Activated naive CD8-positive, alpha-beta T cell treated with anti-CD3 and anti-CD28 coated beads, Interleukin-2, amount 50 U/mL, for 24 hours (primary cell): Measurements from ENCODE around the gene TBC1D13.

Experiments
- ATAC-seq: fragments of 150-1000 bp; cut with Tn5 transposase; one replicate; pipeline ENCODE4 v1.10.0; 2021
- DNase-seq: peaks from one replicate; pipeline ENCODE4 v3.0.0; 2021
- H3K27ac Mint-ChIP-seq: one replicate; pipeline ENCODE4 v1.8.0; 2021; ENCODE audit warnings: mild to moderate bottlenecking, mixed read lengths
- H3K27me3 Mint-ChIP-seq: one replicate; pipeline ENCODE4 v1.8.0; 2021; ENCODE audit warnings: mixed read lengths
- H3K36me3 Mint-ChIP-seq: one replicate; pipeline ENCODE4 v1.8.0; 2021; ENCODE audit warnings: low read depth, mixed read lengths
- H3K4me1 Mint-ChIP-seq: one replicate; pipeline ENCODE4 v1.8.0; 2021; ENCODE audit warnings: mixed read lengths
- H3K4me3 Mint-ChIP-seq: one replicate; pipeline ENCODE4 v1.8.0; 2021; ENCODE audit warnings: mild to moderate bottlenecking, moderate library complexity, mixed read lengths
- H3K9me3 Mint-ChIP-seq: one replicate; pipeline ENCODE4 v1.8.0; 2021; ENCODE audit warnings: mixed read lengths

Gene TBC1D13

DNA sequence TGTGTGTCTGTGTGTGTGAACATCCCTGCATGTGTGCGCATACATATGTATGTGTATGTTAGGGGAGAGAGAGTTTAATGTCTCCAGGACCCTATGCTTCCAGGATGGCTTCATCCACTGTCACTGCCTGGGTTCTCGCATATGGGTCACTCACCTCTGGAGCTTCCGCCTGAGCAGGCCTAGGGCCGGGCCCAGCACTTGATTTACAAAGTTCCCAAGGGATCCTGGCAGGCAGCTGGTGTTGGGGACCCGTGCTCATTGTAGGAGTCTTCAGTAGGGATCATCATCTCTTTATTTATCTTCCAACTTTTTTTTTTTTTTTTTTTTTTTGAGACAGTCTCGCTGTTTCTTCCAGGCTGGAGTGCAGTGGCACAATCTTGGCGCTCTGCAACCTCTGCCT is 13.0 kb downstream of the TBC1D13 start:
- Mint-ChIP-seq H3K9me3 (no peaks in the 10 kb centered on the region), H3K36me3 (peaks cover 10% of the 10 kb centered on the region), H3K27ac (no peak overlapping the region), H3K4me3 (no peak overlapping the region), H3K27me3 (no peaks in the 10 kb centered on the region), H3K4me1 (no peaks in the 10 kb centered on the region)
- DNase-seq (no peak), ATAC-seq (no peak)

DNA sequence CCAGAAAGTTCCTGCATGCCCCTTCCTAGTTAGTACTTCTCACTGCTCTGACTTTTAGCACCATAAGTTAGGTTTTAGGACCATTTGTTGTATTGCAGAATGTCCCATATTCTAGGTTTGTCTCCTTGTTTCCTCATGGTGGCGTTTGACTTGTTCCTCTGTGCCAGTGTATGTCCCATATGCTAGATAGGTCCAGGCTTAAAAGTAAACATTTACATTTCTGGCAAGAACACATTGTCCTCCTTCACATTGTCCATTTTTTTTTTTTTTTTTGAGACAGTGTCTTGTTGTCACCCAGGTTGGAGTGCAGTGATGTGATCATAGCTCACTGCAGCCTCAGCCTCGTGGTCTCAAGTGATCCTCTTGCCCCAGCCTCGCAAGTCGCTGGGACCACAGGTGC is 15.4 kb downstream of the TBC1D13 start:
- Mint-ChIP-seq H3K4me1 (no peaks in the 10 kb centered on the region), H3K4me3 (no peak overlapping the region), H3K9me3 (no peaks in the 10 kb centered on the region), H3K27ac (no peak overlapping the region), H3K27me3 (no peaks in the 10 kb centered on the region), H3K36me3 (peaks cover 10% of the 10 kb centered on the region)
- ATAC-seq (no peak), DNase-seq (no peak)

DNA sequence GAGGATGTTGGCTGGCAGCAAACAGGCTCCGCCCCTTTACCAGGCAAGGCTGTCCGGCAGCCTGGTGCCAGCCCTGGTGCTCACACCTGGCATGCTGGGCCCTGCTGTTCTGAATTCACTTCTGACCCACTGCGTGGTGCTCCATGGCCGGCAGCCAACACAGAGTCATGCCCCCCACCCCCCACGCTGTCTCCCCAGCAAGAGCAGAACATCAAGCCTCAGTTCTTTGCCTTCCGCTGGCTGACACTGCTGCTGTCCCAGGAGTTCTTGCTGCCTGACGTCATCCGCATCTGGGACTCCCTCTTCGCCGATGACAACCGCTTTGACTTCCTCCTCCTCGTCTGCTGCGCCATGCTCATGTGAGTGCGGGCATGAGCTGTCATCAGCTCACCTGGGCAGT is 18.6 kb downstream of the TBC1D13 start:
- no peak overlapping the region for H3K4me3 Mint-ChIP-seq
- DNase-seq, result no peak
- peaks cover 7% of the 10 kb centered on the region for H3K36me3 Mint-ChIP-seq
- no peak for ATAC-seq
- no peak overlapping the region for H3K27ac Mint-ChIP-seq
- H3K9me3 Mint-ChIP-seq, result no peaks in the 10 kb centered on the region
- no peaks in the 10 kb centered on the region for H3K4me1 Mint-ChIP-seq
- no peaks in the 10 kb centered on the region for H3K27me3 Mint-ChIP-seq

- Mint-ChIP-seq H3K27me3 (no peaks in the 10 kb centered on the region), H3K4me3 (no peak overlapping the region), H3K9me3 (no peaks in the 10 kb centered on the region), H3K27ac (no peak overlapping the region), H3K4me1 (no peaks in the 10 kb centered on the region), H3K36me3 (peaks cover 7% of the 10 kb centered on the region)
- DNase-seq, result no peak
- ATAC-seq, result no peak
These were observed 20.8 kb downstream of the TBC1D13 start for GRCh38 chr9:128807827-128808226.

DNA sequence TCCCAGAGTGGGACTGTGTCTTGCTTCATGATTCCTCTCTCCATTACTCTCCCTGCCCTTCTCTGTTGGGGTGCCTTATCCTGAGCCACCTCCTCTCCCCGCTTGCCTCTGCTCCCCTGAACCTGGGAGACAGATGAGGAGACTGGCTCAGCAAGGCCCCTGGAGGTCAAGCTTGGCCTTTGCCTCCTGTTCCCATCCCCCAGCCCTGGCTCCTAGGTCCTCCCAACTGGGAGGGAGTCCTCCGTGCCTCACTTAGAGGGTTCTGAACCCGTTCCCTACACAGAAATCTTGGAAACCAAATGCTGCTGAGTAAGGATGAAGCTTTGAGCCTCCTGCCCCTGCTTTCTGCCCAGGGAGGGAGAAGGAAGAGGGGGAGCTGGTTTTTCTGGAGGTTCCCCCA is 21.5 kb downstream of the TBC1D13 start:
- Mint-ChIP-seq H3K27ac (no peak overlapping the region), H3K9me3 (no peaks in the 10 kb centered on the region), H3K27me3 (no peaks in the 10 kb centered on the region), H3K36me3 (peaks cover 6% of the 10 kb centered on the region), H3K4me1 (no peaks in the 10 kb centered on the region), H3K4me3 (no peak overlapping the region)
- no peak for DNase-seq
- no peak for ATAC-seq

DNA sequence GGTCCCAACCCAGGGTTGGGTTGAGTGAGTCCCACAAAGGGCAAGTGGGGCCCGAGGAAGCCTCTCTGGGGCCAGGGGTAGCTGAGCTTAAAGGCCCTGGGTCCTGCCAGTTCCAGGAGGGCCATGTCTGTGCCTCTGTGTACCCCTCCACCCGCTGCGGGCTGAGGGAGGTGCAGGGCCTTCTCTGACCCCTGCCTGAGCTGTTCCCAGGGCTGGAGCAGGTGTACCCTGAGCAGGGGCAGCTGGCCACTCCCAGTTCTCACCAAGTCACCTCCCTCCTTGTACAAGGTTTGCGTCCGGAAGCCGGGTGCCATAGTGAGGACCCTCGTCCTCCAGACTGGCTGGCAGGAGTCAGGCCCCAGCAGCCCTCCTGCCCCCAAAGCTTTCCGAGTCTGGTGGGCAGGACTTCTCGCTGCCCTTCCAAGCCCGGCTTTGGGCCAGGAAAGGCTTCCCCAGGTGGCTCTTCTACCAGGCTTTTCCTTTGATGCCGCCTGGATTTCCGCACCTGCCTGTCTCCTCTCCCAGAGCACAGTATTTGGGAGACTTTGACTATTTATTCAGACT is 22.1 kb downstream of the TBC1D13 start:
- H3K27me3 Mint-ChIP-seq, result no peaks in the 10 kb centered on the region
- peaks cover 4% of the 10 kb centered on the region for H3K36me3 Mint-ChIP-seq
- H3K9me3 Mint-ChIP-seq, result no peaks in the 10 kb centered on the region
- ATAC-seq (no peak), DNase-seq (no peak)
- H3K4me1 Mint-ChIP-seq, result no peaks in the 10 kb centered on the region
- no peak overlapping the region for H3K27ac Mint-ChIP-seq
- H3K4me3 Mint-ChIP-seq, result no peak overlapping the region

- ATAC-seq (no peak), DNase-seq (no peak)
- Mint-ChIP-seq H3K36me3 (peaks cover 4% of the 10 kb centered on the region), H3K4me3 (no peak overlapping the region), H3K9me3 (no peaks in the 10 kb centered on the region), H3K27ac (no peak overlapping the region), H3K4me1 (no peaks in the 10 kb centered on the region), H3K27me3 (no peaks in the 10 kb centered on the region)
These were observed 22.8 kb downstream of the TBC1D13 start for GRCh38 chr9:128809831-128810230.

- peaks cover 3% of the 10 kb centered on the region for H3K36me3 Mint-ChIP-seq
- H3K27me3 Mint-ChIP-seq, result no peaks in the 10 kb centered on the region
- no peaks in the 10 kb centered on the region for H3K9me3 Mint-ChIP-seq
- no peak overlapping the region for H3K4me3 Mint-ChIP-seq
- DNase-seq (no peak), ATAC-seq (no peak)
- no peaks in the 10 kb centered on the region for H3K4me1 Mint-ChIP-seq
- no peak overlapping the region for H3K27ac Mint-ChIP-seq
These were observed 23.8 kb downstream of the TBC1D13 start for GRCh38 chr9:128810873-128811272.

DNA sequence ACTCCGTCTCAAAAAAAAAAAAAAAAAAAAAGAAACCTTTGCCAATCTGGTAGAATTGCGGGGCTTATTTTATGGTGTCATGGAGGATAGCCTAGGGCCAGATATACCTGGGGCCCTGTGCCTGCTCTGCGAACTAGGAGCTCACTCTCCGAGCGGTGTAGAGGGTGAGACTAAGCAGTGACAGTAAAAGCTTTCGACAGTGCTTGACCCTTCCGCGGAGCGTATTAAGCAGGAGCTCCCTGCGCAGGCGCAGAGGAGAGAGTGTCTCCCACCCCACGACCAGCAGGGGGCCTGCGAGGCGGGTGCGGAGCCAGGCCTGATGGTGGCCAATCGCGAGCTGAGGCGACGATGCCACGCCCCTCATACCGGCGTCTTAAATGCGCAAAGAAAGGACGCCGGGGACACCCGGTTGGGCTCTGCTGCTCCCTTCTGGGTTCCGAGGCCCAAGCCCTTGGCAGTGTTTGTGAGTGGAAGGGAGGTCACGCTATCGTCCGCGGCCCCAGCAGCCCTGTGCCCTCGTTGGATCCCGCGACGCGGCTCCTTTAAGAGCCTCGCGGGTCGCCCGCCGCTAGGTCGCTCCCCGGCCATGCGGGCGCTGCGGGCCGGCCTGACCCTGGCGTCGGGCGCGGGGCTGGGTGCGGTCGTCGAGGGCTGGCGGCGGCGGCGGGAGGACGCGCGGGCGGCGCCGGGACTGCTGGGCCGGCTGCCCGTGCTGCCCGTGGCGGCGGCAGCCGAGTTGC is 31.2 kb downstream of the TBC1D13 start, which contains the start of gene ENDOG:
Gene ENDOG, plus strand, starts transcription at position 402 of the 740 bp plus-strand sequence. Its CDS starts 185 bp downstream, at position 587.
- Mint-ChIP-seq H3K27me3 (no peaks in the 10 kb centered on the region), H3K4me1 (peaks cover 21% of the 10 kb centered on the region), H3K9me3 (no peaks in the 10 kb centered on the region), H3K27ac (peak within 1 kb of the TSS; percentile 72), H3K4me3 (peak within 1 kb of the TSS; percentile 84), H3K36me3 (peaks cover 5% of the 10 kb centered on the region)
- DNase-seq (peak; percentile 99), ATAC-seq (peak; percentile 90)

GRCh38 chr9:128818839-128819715 is 32.0 kb downstream of the TBC1D13 start:
- H3K9me3 Mint-ChIP-seq, result no peaks in the 10 kb centered on the region
- peaks cover 5% of the 10 kb centered on the region for H3K36me3 Mint-ChIP-seq
- ATAC-seq, result peak; percentile 47
- H3K27me3 Mint-ChIP-seq, result no peaks in the 10 kb centered on the region
- H3K4me1 Mint-ChIP-seq, result peaks cover 21% of the 10 kb centered on the region
- H3K4me3 Mint-ChIP-seq, result peak overlapping the region; percentile 84
- peak overlapping the region; percentile 53 for H3K27ac Mint-ChIP-seq
- DNase-seq, result peak; percentile 53

- peaks cover 21% of the 10 kb centered on the region for H3K4me1 Mint-ChIP-seq
- no peak overlapping the region for H3K27ac Mint-ChIP-seq
- no peak for DNase-seq
- no peaks in the 10 kb centered on the region for H3K9me3 Mint-ChIP-seq
- ATAC-seq, result no peak
- peak overlapping the region; percentile 84 for H3K4me3 Mint-ChIP-seq
- H3K36me3 Mint-ChIP-seq, result peaks cover 6% of the 10 kb centered on the region
- H3K27me3 Mint-ChIP-seq, result no peaks in the 10 kb centered on the region
These were observed 32.9 kb downstream of the TBC1D13 start for GRCh38 chr9:128819716-128820664.

DNA sequence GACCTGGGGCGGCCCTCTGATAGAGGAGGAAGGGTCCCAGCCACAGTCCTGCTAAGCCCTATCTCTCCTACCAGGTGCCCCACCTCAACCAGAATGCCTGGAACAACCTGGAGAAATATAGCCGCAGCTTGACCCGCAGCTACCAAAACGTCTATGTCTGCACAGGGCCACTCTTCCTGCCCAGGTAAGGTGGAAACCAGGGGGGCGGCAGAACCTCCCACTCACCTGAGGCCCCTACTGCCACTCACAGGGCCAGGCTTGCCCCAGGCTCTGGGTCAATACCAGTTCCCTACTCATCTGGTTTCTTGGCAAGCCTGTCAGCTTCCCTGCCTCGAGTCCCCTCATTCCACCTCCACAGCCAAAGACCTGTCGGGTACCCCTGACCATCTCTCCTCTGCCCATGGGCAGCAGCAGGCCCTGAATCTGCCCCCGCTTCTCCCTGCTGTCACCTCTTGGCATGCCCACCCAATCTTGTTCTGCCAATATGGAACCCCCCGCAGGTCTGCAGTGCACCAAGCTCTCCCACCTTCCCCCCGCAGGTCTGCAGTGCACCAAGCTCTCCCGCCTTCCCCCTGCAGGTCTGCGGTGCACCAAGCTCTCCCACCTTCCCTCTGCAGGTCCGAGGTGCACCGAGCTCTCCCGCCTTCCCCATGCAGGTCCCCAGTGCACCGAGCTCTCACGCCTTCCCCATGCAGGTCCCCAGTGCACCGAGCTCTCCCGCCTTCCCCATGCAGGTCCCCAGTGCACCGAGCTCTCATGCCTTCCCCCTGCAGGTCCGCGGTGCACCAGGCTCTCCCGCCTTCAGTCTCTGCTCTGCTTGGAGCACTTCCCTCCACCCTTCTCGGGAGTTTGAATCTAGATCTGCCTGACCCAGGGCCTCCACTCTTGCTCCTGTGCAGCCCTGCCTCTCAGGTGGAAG is 33.9 kb downstream of the TBC1D13 start:
- no peak for DNase-seq
- H3K9me3 Mint-ChIP-seq, result no peaks in the 10 kb centered on the region
- no peak for ATAC-seq
- H3K4me1 Mint-ChIP-seq, result peaks cover 21% of the 10 kb centered on the region
- H3K36me3 Mint-ChIP-seq, result peaks cover 12% of the 10 kb centered on the region
- no peak overlapping the region for H3K27ac Mint-ChIP-seq
- no peak overlapping the region for H3K4me3 Mint-ChIP-seq
- H3K27me3 Mint-ChIP-seq, result no peaks in the 10 kb centered on the region
